ENCODE results near the gene ETV5. TPM values are rescaled to one million over a fixed set of nuclear protein-coding genes. Genes with fewer than 3 reads are reported as not detected.
A peak's percentile ranks its signal among the peaks of the same experiment; 100 is the strongest.

ETV5 gene
- total and polyA plus RNA-seq, 5 experiments from 2014 or later: 0.08 to 0.36 (median 0.10) TPM; not detected in 2

DNA sequence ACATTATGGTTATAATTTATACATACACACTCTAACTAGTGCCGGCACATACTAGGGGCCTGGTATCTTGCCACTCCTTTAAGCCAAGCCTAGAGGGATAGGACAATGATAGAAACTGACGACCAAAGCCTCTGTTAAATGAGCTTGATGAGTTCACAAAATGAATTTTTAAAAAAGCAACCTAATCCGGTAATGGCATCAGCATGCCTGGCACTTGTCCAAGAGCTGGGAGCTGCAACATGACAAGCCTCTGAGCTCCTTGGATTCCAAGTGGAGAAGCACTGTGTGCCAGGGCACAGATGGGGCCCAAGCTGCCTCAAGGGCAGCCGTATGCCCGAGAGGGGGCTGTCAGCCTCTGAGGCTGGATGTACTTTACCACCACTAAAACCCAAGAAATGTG is 9.7 kb downstream of the ETV5 start:
- H3K36me3 Mint-ChIP-seq: no peaks in the 10 kb centered on the region
- no peaks in the 10 kb centered on the region for H3K9me3 Mint-ChIP-seq
- POLR2A ChIA-PET: interaction anchor here (0.8 kb wide), 1 partner anchor 12 kb away, joined by 3 read pairs; no protein-coding TSS in a partner anchor
- no peak overlapping the region for H3K27ac Mint-ChIP-seq
- DNase-seq (no peak), ATAC-seq (no peak)
- peaks cover 2 to 18% (median 4%) of the 10 kb centered on the region in 4 donors for H3K4me1 Mint-ChIP-seq
- H3K27me3 Mint-ChIP-seq: peaks cover 42 to 78% (median 64%) of the 10 kb centered on the region in 5 donors
- no peak overlapping the region for H3K4me3 Mint-ChIP-seq

DNA sequence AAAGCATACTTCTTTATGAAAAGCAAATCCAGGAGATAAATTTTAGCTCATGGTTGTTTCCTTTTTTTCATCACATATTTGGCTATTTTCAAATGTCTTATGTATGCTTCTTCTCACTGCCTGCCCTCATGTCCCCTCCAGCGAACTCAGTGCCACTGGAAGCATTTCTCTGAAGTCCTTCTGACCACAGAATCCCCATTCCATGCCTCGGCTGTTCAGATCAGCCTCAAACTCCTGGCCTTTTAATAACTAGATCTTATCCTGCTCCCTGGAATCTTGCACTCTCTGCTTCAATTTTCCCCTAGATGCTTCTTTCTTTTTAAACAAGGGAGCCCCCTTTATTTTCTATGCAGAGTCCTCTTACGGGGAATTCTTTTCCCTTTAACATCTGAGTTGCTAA is 10.1 kb downstream of the ETV5 start:
- H3K4me3 Mint-ChIP-seq: no peak overlapping the region
- POLR2A ChIA-PET: interaction anchor here (0.8 kb wide), 1 partner anchor 12 kb away, joined by 3 read pairs; no protein-coding TSS in a partner anchor
- no peaks in the 10 kb centered on the region for H3K9me3 Mint-ChIP-seq
- ATAC-seq (no peak), DNase-seq (no peak)
- peaks cover 2 to 18% (median 4%) of the 10 kb centered on the region in 4 donors for H3K4me1 Mint-ChIP-seq
- H3K27me3 Mint-ChIP-seq: peaks cover 42 to 78% (median 60%) of the 10 kb centered on the region in 5 donors
- no peak overlapping the region for H3K27ac Mint-ChIP-seq
- no peaks in the 10 kb centered on the region for H3K36me3 Mint-ChIP-seq

DNA sequence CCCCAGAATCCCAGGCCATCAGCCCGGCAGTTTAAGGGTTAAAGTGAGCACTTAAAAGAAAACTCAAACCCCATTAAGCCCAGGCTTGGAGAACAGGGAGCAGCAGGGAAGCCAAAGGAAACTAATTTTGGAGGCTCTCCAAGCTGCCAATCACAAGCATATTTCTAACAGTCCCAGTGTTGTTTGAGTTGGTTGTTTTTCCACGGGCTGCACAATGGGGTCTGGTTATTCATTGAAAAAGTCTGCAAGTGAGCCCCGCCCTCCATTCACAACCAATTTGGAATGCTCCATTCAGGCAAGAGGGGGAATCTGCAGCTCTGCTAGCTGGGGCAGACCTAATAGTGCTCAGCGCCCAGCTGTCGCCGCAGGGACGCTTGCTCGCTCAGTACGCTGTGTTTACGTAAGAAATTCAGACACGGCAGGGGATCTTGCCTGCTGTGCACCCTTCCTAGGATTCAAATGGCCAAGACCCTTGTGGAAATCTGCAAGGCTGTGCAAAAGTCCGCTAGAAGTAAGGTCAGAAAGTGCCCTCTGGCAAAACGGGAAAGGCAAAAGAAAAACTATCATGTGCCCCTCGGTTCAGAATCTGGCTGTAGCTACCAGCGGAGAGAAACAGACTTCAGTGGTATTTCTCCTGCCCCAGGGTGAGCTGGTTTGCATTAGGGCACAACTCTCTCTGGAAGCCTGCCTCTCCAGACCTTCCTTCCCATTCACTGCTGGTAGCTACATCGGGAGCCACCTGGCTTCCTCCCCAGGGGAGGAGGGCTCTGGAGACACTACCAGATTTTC is 11.0 kb downstream of the ETV5 start:
- POLR2A ChIA-PET: interaction anchor here (0.8 kb wide), 1 partner anchor 11 kb away, joined by 3 read pairs; no protein-coding TSS in a partner anchor
- ATAC-seq: peak in 1 of 2 donors; percentile 51
- peak overlapping the region in 4 of 10 donors; percentile 6 to 46 (median 32) for H3K4me3 Mint-ChIP-seq
- DNase-seq: no peak
- H3K9me3 Mint-ChIP-seq: no peaks in the 10 kb centered on the region
- peaks cover 42 to 81% (median 54%) of the 10 kb centered on the region in 5 donors for H3K27me3 Mint-ChIP-seq
- no peak overlapping the region for H3K27ac Mint-ChIP-seq
- no peaks in the 10 kb centered on the region for H3K36me3 Mint-ChIP-seq
- H3K4me1 Mint-ChIP-seq: peaks cover 2 to 18% (median 4%) of the 10 kb centered on the region in 4 donors

DNA sequence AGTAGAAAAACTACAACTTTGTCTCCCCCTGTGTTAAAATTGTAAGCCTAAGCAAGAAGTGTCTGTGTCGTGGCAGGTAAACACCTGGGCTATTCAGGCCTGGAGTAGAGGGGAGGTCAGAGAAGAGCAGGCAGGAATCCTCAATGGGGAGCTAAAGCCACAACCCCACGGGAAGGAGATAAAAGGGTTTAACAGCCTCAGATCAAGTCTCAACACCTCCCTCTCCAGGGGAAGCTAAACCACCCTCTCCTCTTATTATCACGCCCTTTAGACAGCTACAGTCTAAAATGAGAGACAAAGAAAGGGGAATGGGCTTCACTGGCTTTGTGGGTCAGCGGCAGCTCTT is 11.6 kb downstream of the ETV5 start:
- peak overlapping the region in 2 of 10 donors; percentile 13 to 40 for H3K27ac Mint-ChIP-seq
- H3K36me3 Mint-ChIP-seq: no peaks in the 10 kb centered on the region
- H3K27me3 Mint-ChIP-seq: peaks cover 38 to 81% (median 54%) of the 10 kb centered on the region in 5 donors
- H3K4me1 Mint-ChIP-seq: peaks cover 2 to 18% (median 4%) of the 10 kb centered on the region in 4 donors
- DNase-seq: no peak
- H3K9me3 Mint-ChIP-seq: no peaks in the 10 kb centered on the region
- no peak overlapping the region for H3K4me3 Mint-ChIP-seq
- no peak for ATAC-seq
- POLR2A ChIA-PET: no interaction called here

DNA sequence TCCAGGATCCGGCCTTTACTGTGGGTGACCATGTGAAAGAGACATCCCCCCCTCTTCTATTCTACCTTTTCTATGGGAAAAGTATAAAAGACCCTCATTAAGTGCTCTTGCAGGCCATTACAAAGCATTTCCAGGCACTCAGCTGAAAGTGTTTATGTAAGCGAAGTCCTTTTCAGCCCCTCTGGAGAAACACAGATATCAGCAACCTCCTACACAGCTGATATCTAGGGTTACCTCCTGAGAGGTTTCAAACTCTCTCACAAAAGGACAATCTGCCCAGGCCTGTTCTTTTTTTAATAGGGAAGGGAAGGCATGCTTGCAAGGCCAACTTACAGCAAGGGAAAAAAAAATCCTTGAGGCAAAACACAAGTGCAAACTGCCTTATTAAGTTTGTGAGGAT is 12.6 kb downstream of the ETV5 start:
- no peaks in the 10 kb centered on the region for H3K36me3 Mint-ChIP-seq
- no peaks in the 10 kb centered on the region for H3K9me3 Mint-ChIP-seq
- DNase-seq (no peak), ATAC-seq (no peak)
- H3K27me3 Mint-ChIP-seq: peaks cover 35 to 80% (median 57%) of the 10 kb centered on the region in 5 donors
- POLR2A ChIA-PET: interaction anchor here (0.6 kb wide), 1 partner anchor 152 kb away, joined by 4 read pairs; no protein-coding TSS in a partner anchor
- no peak overlapping the region for H3K27ac Mint-ChIP-seq
- H3K4me3 Mint-ChIP-seq: no peak overlapping the region
- H3K4me1 Mint-ChIP-seq: peaks cover 2 to 18% (median 4%) of the 10 kb centered on the region in 4 donors

DNA sequence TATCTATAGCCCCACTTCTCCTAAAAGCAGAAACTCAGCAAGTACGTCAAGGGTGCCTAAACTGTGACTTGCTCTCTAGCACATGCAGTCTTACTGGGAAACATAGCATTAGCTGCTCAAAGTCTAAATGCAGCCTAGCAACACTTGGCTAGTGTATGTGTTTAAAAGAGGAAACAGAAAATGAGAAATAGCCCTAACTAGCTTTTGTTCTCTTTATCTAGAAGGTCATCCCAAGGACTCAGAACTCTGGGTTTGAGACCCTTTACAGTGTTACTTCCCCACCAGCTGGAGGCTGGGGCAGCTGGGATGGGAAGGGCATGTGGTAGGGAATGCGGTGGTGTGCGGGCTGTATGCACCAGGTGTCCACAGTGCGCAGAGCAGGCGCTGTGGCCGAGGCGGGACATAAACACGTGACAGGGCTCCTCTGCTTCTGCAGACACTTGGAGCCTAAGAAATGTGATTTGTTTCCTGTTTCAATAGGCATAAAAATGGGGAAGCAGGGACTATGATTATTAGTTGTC is 13.3 kb downstream of the ETV5 start:
- Mint-ChIP-seq H3K27ac (no peak overlapping the region), H3K36me3 (no peaks in the 10 kb centered on the region), H3K4me3 (no peak overlapping the region), H3K4me1 (peaks cover 2 to 18% (median 4%) of the 10 kb centered on the region in 4 donors), H3K27me3 (peaks cover 35 to 73% (median 56%) of the 10 kb centered on the region in 5 donors), H3K9me3 (no peaks in the 10 kb centered on the region)
- POLR2A ChIA-PET: no interaction called here
- DNase-seq (no peak), ATAC-seq (no peak)

DNA sequence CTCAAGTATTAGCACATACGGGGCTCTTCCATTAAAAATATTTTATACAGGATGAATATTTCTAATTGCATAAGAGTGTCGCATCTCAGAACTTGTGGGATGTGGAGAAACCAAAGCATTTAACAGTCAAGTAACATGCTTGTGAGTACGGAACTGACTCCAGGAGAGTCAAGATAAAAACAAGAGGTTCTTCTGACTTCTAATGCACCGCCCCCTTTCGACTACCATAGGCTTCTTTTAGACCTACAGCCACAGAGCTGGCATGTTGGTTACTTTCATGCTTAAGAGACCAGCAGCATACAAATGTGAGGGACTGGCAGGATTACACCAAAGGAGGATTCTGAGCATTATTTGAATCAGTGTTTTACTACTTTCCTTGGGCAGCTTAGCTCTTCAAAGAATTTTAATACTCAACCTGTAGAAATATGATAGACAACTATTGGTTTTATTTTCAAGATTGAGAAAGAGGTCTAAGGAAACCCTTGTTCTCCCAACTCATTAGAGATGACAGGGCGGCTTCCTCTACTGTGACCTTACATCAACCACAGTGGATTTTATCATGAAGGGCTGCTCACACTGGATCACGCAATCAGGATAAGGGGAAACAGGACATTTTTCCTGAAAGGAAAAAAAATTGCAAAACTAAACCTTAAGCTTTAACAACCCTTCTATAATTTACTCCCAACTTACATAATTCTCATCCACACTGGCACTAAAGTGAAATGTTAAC is 14.0 kb downstream of the ETV5 start:
- POLR2A ChIA-PET: no interaction called here
- peaks cover 35 to 66% (median 54%) of the 10 kb centered on the region in 5 donors for H3K27me3 Mint-ChIP-seq
- H3K27ac Mint-ChIP-seq: no peak overlapping the region
- no peak for DNase-seq
- peaks cover 2 to 18% (median 4%) of the 10 kb centered on the region in 4 donors for H3K4me1 Mint-ChIP-seq
- no peaks in the 10 kb centered on the region for H3K9me3 Mint-ChIP-seq
- no peak for ATAC-seq
- no peaks in the 10 kb centered on the region for H3K36me3 Mint-ChIP-seq
- H3K4me3 Mint-ChIP-seq: no peak overlapping the region

DNA sequence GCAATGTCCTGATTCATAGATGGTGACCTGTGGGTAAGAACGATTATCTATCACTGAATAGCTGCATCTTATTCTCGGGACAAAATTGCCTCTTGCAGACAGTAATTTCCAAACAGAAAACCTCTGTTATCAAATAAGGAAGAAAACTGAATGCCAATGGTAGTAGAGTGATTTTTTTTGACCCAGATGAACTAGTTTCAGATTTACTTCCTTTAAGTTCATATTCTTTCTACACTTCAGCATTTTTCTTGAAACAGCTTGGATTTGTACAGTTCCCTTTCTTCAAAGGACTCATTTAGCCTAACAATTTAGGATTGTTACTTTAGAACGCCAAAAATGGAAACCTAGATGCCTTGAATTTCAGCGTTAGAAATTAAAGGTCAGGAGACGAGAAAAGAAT is 14.6 kb downstream of the ETV5 start:
- no peak overlapping the region for H3K4me3 Mint-ChIP-seq
- H3K9me3 Mint-ChIP-seq: no peaks in the 10 kb centered on the region
- H3K4me1 Mint-ChIP-seq: peaks cover 2 to 18% (median 4%) of the 10 kb centered on the region in 4 donors
- H3K36me3 Mint-ChIP-seq: no peaks in the 10 kb centered on the region
- DNase-seq (no peak), ATAC-seq (no peak)
- POLR2A ChIA-PET: no interaction called here
- peaks cover 31 to 60% (median 49%) of the 10 kb centered on the region in 5 donors for H3K27me3 Mint-ChIP-seq
- H3K27ac Mint-ChIP-seq: peak overlapping the region in 1 of 10 donors; percentile 41

DNA sequence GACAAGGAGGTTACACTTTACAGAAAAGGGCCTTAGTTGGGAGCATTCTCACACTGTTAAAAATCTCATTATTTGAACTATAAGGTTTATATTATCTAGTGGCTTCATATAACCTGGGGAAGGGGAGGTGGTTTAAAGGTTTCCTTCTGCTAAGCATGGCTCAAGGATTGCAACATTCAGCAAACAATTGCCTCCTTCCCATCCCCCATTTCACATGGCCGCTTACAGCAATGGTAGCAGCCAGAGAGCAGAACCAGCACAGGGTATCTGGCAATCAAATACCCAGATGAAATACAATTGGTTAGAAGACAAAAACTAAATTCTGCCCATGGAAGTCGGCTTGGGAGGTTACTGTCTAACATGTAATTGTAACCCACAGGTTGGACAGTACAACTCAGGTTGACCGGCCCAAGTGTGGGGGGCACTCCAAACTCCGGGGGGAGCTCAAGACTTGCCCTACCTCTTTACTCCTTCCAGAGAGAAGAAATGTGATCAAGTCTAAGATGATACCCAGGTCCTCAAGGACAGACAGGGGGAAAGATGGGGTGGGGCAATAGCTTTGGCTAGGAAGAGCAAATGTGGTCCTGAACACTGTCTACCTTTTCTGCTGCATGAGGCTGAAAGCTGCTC is 15.5 kb downstream of the ETV5 start:
- Mint-ChIP-seq H3K9me3 (no peaks in the 10 kb centered on the region), H3K27ac (no peak overlapping the region), H3K36me3 (no peaks in the 10 kb centered on the region), H3K27me3 (peaks cover 25 to 51% (median 45%) of the 10 kb centered on the region in 5 donors), H3K4me1 (peaks cover 2 to 18% (median 4%) of the 10 kb centered on the region in 4 donors), H3K4me3 (no peak overlapping the region)
- ATAC-seq: no peak
- DNase-seq: no peak
- POLR2A ChIA-PET: no interaction called here

DNA sequence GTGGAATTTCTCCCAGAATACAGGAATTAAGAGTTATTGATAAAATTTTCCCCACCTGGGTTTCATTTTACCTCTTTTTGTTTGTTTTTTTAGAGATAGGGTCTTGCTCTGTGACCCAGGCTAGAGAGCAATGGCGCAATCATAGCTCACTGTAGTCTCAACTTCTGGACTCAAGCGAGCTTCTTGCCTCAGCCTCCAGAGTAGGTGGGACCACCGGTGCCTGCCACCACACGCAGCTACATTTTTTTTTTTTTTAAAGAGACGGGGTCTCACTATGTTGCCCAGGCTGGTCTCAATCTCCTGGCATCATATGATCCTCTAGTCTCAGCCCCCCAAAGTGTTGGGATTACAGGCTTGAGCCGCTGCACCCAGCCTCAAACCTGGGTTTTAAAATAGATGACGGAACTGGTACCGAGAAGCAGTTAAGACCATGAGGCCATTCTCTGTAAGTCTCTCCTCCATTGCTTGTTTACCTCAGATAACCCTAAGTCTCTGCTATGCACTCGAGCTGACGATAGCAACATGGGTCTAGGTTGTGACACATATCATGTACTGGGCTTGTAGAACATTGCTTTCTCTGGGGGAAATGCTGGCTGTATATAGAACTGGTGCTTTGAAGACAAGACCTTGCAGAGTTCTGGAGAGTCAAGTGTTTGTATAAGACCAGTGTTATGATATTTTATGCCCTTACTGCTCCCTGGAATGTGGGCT is 16.4 kb downstream of the ETV5 start:
- H3K27me3 Mint-ChIP-seq: peaks cover 23 to 48% (median 42%) of the 10 kb centered on the region in 5 donors
- no peak overlapping the region for H3K27ac Mint-ChIP-seq
- POLR2A ChIA-PET: no interaction called here
- DNase-seq (no peak), ATAC-seq (no peak)
- H3K9me3 Mint-ChIP-seq: no peaks in the 10 kb centered on the region
- no peak overlapping the region for H3K4me3 Mint-ChIP-seq
- no peaks in the 10 kb centered on the region for H3K36me3 Mint-ChIP-seq
- peaks cover 0 to 9% (median 2%) of the 10 kb centered on the region in 4 donors for H3K4me1 Mint-ChIP-seq

DNA sequence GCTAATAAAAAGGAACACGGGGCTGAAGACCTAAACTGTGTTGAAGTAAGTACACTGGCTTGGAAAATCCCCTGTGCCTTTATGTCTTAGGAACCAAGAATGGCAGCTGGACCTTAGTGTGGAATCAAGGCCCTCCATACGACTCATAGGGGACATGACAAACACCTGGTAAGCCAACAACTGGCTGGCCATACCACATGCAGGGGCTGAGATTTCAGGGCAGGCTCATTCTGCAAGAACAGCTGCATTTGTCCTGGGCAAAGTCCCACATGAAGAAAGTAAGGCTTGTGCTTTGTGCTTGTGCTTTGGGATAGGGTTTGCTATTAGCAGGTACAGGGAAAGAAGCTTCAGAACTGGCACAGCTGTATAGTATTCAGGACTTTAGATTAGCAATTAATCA is 18.0 kb downstream of the ETV5 start:
- Mint-ChIP-seq H3K4me3 (no peak overlapping the region), H3K4me1 (no peaks in the 10 kb centered on the region), H3K27ac (no peak overlapping the region), H3K27me3 (peaks cover 15 to 37% (median 27%) of the 10 kb centered on the region in 5 donors), H3K36me3 (no peaks in the 10 kb centered on the region), H3K9me3 (no peaks in the 10 kb centered on the region)
- POLR2A ChIA-PET: no interaction called here
- DNase-seq (no peak), ATAC-seq (no peak)

DNA sequence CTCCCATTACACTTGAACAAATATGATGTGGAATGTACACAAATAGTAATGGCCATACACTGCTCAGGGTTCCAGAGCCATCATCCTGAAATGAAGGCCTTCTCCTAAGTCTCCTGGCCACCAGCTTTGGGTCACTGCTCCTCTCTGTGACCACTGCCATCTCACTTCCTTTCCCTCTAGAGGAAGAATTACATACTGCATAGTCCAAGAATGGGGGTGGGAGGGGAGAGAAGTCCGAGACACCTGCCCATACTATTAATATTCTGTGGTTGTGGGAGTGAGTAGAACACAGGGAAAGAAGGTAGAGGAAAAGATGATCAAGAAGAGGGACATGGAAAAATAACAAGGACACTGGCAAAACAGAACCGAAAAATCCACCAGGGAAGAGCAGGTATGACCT is 20.6 kb downstream of the ETV5 start:
- H3K27me3 Mint-ChIP-seq: peaks cover 10 to 24% (median 20%) of the 10 kb centered on the region in 5 donors
- POLR2A ChIA-PET: no interaction called here
- H3K9me3 Mint-ChIP-seq: no peaks in the 10 kb centered on the region
- ATAC-seq (no peak), DNase-seq (no peak)
- no peak overlapping the region for H3K4me3 Mint-ChIP-seq
- H3K36me3 Mint-ChIP-seq: no peaks in the 10 kb centered on the region
- no peak overlapping the region for H3K27ac Mint-ChIP-seq
- no peaks in the 10 kb centered on the region for H3K4me1 Mint-ChIP-seq

All from naive thymus-derived CD8-positive, alpha-beta T cell (primary cell).